NCI-H2227 treated with DMSO at 0.1 percent for 48 hours (cell line): ENCODE results near the gene PNRC1.
"Not testable (repeated sequence)": the region's sequence is repeated elsewhere in the genome, so short reads cannot be mapped to it uniquely, and the experiment has no call there.

Experiments used
- DNase-seq: peaks from one replicate; lab custom pipeline; 2025; lab: John Stamatoyannopoulos, UW

Gene PNRC1

DNA sequence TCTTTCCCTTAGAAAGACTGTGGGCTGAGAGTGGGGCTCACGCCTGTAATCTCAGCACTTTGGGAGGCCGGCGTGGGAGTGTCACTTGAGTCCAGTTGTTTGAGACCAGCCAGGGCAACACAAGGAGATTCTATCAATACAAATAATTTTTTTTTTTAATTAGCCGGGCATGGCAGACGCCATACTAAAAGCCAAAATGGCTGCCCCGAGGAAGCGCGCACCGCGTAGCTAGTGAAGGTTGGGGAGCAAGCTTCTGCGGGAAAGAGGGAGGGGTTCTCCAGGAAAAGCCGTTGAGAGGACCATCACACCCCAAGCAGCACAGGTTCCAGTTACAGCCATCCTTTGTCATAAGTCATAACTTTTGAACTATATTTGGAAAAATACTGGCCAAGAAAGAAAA is 21.3 kb upstream of the PNRC1 start:
- no peak for DNase-seq

DNA sequence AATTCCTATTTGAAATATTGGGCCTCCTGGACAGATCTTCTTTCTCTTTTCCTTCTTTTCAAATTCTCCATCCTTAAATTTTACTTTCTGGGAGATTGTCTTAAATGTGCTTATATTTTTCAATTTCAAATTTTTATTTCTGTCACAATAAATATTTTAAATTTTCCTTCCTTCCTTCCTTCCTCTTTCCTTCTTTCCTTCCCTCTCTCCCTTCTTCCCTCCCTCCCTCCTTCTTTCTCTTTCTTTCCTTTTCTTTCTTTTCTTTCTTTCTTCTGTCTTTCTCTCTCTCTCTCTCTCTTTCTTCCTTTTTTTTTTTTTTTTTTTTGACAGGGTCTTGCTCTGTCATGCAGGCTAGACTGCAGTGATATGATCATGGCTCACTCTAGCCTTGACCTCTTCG is 16.7 kb upstream of the PNRC1 start:
- no peak for DNase-seq

DNA sequence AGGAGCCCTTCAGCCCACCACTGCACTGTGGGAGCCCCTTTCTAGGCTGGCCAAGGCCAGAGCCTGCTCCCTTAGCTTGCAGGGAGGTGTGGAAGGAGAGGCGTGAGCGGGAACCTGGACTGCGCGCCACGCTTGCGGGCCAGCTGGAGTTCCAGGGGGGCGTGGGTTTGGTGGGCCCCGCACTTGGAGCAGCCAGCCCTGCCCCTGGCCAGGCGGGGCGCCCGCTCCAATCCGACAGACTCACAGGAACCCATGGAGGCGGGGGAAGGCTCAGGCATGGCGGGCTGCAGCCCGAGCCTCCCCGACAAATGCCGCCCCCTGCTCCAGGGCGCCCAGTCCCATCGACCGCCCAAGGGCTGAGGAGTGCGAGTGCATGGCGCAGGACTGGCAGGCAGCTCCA is 15.6 kb upstream of the PNRC1 start:
- not testable (repeated sequence) for DNase-seq

DNA sequence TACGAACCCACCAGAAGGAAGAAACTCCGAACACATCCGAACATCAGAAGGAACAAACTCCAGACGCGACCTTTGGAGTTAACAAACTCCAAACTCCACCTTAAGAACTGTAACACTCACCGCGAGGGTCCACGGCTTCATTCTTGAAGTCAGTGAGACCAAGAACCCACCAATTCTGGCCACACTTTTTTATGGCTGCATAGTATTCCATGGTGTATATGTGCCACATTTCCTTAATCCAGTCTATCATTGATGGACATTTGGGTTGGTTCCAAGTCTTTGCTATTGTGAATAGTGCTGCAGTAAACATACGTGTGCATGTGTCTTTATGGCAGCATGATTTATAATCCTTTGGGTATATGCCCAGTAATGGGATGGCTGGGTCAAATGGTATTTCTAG is 14.4 kb upstream of the PNRC1 start:
- not testable (repeated sequence) for DNase-seq

DNA sequence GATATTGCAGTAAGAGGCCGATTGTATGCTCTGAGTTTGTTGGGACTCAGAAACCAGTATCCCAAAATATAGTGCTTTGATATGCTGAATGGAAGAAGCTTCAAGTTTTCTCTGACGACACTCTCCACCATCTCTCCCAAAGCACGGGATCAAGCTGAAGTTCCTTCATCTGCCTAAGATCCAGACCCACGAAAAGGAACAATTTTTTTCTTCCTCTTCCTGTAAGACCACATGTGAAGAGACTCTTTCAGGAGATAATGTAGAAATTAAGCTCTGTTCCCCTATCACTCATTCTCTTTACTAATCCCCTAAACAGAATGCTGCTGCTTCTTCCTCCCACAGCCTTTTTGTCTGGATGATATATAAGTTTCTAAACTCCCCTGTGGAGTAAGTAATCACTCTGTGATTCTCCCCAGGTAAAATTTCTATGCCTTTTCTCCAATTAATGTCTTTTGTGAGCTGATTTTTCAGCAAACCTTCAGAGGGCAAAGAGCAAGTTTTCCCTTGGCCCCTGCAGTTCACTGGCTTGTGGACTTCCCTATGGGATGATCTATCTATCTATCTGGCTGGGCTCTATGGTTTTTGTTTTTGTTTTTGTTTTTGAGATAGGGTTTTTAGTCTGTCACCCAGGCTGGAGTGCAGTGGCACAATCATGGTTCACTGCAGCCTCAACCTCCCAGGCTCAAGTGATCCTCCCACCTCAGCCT is 13.5 kb upstream of the PNRC1 start:
- DNase-seq: no peak

DNA sequence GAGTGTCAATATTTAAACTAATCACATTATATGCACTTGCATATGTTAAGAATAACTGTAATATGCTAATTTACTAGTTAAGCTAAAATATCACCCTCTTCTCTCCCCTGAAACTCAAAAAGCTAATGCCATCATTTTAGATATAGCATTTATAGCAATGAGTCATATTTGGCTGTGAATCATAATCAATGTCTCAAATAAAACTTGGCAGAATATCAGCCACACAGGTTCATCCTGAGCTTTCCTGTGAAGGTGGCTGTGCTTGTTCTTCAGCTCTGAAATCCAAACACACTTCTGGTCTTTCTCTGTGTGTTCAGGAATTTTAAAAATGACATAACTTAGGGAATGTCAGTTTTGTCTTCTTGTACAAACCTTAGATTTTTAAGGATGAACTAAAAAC is 12.8 kb upstream of the PNRC1 start:
- DNase-seq: no peak

DNA sequence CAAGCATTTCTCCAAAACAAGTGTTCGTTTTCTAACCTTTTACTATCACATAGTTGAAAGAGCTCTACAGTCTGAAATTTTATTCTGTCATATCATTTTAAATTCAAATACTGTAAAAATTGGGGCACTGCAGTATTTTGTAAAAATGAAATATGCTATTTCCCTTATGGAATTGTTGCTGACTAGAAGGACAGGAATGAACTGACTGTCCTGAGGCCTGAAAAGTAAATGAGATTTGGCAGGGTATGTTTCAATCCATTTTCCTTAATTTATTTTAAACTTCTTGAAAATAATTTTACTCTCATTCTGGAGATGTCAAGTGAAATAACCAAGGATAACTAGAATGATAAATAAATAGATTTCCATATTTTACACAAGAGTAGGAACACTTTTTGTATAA is 11.9 kb upstream of the PNRC1 start:
- DNase-seq: no peak

DNA sequence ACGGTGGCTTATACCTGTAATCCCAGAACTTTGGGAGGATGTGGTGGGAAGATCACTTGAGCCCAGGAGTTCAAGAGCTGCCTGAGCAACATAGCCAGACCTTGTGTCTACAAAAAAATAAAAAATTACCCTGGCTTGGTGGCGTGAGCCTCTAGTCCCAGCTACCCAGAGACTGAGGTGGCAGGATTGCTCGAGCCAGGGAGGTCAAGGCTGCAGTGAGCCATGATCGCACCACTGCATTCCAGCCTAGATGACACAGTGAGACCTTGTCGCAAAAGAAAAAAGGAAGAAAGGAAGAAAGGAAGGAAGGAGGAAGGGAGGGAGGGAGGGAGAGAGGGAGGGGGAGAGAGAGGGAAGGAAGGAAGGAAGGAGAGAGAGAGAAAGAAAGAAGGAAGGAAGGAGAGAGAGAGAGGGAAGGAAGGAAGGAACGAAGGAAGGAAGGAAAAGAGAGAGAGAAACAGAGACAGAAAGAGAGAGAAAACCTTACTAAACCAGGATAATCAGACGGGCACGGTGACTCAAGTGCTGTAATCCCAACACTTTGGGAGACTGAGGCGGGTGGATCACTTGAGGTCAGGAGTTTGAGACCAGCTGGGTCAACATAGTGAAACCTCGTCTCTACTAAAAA is 10.9 kb upstream of the PNRC1 start:
- DNase-seq: no peak

DNA sequence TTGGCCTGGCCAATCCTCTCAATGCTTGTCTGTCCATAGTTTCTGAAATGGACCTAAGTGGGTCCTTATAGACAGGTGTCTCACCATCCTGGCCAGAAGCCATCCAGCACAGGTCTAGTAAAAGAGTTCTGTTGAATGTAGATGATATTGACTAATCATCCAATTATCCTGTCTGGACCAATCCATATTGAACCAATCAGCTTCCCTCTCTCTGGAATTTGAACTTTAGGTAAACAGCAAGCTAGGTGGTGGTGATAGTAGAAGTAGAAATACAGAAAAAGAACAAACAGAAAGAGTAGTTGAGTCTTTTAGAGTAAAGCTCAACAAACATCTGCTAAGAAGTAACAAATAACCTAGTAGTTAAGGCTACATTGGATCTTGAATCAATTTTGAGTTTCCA is 9.5 kb upstream of the PNRC1 start:
- DNase-seq: no peak

DNA sequence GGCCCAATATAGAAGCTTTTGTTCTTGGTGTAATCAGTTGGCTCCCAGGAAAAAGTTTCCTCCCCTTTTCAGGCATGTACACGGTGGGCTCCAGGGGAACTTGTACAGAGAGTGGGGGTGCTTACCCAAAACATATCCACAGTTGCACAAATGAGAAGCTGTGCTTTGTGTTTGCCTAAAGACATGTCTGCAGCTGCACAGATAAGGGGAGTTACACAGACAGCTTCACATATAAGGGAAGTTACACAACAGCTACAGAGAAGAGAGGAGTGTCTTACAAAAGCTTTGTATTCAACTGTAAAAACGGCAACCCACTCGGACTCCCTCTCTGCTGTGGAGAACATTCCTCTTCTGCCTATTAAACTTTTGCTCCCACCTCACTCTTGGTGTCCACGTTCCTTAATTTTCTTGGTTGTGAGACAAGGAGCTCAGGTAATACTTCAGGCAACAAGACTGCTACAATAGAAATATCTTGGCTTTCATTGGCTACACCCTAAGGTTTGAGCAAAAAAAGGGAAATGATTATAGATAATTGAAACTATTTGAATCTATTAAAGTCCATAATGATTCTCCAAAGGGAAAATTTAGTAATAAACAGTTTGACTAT is 7.4 kb upstream of the PNRC1 start:
- DNase-seq: no peak

DNA sequence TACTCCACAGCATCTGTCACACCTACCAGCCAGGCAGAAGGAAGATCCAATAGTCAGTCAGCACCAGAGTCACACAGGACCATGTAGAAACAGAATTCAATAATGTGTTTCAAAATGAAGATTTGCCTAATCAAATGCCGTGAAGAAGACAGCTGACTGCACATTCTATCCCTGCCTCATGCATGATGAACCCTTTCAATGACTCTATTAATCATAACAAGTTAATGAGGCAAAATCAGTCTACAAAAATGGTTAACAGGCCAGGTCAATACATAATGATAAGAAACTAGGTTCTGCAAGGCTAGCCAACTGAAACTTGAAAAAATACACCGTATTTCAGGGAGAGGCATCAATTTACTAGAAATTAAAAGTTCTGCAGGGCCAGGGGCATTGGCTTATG is 6.7 kb upstream of the PNRC1 start:
- DNase-seq: no peak

DNA sequence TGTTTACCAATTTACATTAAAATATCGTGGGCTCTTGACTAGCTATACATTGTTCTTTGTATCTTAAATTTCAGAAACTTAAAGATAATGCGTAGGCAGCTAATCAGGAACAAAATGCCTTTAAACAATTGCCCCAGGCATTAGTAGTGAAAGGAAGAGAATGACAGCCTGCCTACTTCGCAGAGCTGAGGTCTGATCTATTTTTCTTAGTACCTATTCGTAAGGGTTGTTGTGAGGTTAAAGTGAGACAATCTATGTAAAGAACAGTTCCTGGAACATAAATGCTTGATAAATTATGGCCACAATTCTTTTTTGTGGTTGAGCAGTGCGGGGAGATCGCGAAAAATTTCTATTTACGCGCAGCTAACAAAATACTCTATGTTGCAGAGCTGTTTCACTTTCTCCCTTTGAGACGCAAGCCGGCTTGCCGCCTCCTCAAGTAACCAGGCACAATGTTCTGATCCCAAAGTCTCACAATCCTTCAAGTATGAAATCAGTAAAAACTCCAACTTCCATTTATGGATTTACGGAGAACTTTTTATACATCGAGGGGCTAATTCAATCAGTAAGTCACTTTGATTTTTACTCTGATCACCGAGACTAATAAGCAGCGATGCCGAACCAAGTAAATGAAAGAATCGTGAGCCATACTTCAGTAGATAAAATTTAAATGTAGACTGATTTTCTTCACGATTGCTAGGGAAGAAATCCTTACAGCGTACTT is 878 bp upstream of the PNRC1 start:
- DNase-seq: peak; percentile 62

DNA sequence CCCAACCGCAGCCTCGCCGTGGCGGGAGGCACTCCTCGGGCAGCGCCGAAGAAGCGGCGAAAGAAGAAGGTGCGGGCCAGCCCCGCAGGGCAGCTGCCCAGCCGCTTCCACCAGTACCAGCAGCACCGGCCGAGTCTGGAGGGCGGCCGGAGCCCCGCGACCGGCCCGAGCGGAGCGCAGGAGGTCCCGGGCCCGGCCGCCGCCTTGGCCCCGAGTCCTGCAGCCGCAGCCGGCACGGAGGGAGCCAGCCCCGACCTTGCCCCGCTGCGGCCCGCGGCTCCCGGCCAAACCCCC is 525 bp downstream of the PNRC1 start:
- no peak for DNase-seq

DNA sequence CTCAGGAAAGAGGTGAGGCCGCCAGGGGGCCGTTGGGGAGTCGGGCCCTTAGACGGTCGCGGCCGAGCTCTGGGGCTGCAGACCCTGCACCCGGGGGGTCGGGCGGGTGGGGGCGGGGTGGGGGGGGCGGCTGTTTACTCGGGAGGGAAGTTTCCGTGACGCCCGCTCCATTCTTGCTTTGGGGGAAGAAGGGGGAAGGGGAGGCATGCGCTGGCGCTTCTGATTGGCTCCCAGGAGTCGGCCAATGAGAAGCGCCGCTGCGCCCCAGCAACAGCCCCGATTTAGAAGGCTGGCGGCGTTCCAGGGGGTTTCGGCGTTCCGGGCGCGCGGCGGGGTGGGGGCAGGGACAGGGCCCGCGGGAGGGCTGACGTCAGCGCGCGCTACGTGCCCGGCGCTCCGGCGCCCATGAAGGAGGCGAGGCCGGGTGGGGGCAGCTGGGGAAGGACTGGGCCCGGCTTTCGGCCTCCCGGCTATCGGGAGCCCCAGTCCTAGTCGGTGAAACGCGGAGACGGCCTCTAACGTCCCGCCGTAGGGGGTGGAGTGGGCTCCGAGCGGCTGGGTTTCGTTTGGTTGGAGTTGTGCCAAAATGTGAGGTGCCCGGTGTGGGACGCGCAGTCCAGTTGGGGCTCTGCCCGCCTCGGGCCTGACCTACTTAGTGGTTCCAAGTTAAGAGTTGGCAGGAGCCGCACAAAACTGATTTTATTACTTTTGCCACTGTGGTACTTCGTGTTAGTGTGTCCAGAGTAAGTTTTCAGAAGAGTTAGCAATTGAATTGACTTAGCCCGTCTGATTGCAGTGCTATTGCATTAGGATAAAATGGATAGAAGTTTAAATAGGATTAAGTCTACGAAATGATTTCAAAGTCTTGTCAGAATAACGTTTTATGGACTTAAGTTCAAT is 1.1 kb downstream of the PNRC1 start:
- DNase-seq: peak; percentile 92

DNA sequence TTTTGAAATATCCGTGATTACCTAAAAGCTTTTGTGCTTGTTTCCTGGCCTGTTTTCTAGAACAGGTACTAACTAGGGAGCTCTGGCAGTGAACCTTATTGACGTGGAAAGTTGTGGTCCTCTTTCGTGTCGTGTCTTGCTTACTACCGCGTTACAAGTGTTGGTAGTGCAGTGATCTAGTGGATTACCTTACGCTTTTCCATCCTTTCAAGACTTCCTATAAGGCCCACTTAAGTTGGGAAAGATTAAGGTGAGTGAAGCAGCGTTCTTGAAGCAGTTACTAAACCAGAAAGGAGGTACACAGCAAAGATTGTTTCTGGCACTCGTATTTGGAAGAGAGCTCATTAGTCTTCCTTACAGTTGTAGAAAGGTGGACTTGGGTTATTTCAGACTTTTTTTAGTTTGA is 1.9 kb downstream of the PNRC1 start:
- DNase-seq: peak; percentile 3

DNA sequence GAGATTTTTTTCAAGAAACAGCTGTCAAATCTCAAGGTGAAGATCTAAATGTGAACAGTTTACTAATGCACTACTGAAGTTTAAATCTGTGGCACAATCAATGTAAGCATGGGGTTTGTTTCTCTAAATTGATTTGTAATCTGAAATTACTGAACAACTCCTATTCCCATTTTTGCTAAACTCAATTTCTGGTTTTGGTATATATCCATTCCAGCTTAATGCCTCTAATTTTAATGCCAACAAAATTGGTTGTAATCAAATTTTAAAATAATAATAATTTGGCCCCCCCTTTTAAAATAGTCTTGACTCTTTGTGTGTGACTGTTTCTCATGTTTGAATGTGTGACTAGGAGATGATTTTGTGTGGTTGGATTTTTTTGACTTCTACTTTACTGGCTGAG is 4.0 kb downstream of the PNRC1 start:
- DNase-seq: no peak

DNA sequence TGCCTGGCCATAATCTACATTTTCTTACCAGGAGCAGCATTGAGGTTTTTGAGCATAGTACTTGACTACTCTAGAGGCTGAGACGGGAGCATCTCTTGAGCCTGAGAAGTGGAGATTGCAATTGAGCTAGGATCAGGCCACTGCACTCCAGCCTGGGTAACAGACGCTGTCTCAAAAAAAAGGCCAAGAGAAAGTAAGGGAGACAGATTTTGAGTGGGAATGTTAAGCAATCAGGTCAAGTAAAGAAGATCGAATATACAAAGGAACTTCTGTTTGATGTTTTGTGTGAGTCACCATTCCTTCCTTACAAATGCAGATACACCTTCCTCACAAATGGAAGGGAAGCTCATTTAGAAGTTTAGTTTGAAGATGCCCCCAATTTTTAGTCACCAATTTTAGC is 4.4 kb downstream of the PNRC1 start:
- no peak for DNase-seq

DNA sequence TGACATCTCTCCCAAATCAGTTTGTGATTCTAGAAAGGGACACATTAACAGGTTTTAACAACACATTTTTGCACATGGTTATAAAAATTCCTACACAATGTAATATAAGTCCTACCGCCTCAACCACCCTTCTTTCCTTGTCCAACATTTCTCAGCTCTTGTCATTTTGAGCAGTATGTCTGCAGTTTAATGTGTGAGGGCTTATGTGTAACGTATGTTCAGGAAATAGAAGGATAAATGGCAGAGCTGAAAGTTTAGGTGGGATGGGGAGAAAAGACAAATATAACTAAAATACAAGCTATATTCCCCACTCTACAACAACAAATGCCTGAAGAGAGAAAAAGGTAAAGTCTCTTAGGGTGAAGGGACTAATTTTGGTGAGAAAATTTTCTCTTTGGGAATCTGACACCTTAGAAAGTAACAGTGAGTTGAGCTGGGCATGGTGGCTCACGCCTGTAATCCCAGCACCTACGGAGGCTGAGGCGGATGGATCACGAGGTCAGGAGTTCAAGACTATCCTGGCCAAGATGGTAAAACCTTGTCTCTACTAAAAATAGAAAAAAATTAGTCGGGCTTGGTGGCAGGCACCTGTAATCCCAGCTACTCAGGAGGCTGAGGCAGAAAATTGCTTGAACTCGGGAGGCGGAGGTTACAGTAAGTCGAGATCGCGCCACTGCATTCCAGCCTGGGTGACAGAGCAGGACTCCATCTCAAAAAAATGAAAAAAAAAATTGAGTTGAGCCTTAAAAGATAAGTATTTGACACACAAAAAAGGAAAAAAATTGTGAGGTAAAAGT is 5.1 kb downstream of the PNRC1 start:
- no peak for DNase-seq

DNA sequence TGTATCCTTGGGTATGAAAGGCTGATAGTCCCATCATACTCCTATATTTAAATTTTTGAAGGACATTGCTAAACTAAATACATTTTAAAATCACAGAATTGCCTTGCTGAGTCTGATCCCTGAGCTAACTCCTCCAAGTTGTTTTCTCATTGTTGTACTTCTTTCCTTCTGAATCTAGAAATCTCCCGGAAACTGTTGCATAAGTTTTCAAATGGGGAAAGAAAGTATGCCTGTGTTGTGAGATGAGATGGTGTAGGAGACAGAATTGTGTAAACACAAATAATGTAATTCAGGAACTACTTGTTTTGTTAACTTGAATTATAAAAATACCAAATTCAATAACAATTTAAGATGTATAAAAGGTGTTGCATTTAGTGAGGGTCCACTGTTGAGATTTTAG is 7.3 kb downstream of the PNRC1 start:
- DNase-seq: no peak

DNA sequence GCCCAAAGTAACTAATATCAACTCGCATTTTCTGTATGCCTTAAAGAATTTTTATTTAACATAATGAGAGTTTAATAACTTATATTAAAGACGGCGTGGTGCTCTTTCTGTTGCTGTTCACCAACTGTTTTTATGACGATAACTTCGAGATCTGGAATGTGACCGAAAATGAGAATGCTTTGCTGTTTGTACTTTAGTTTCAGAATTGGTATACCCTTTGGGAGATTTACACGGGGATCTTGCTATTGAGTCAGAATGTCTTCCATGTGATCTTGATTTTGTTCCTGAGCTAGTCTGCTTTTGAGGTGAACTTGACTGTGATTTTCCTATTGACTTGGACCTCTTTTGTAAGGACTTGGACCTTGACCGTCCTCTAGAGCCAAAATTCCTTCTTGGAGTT is 17.9 kb downstream of the PNRC1 start:
- DNase-seq: no peak

DNA sequence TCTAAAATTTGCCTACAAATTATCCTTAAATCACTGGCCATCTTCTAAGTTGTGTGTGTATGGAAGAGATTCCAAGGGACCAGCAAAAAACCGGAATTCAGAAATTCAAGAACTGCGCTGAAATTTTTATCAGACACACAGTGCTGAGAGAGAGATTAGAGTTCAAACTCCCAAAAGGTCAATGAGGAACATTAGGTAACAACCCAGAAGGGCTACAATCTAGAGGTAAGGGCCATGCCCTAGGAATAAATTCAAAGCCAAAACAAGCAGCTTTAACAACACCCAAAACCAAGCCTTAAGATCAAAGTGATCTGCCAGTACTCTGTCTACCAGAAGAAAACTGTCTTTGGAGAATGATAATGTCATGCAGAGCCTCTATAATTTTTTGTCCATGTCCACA is 19.6 kb downstream of the PNRC1 start:
- no peak for DNase-seq
